Smooth muscle cell (in vitro differentiated cells): ENCODE data around the gene ZNF181. TPM values are rescaled to one million over a fixed set of nuclear protein-coding genes. Genes with fewer than 3 reads are reported as not detected.
A peak's percentile ranks its signal among the peaks of the same experiment; 100 is the strongest.

Source experiments
- DNase-seq: peaks from one replicate; lab custom pipeline; 2025; ENCODE audit not compliant: unreplicated experiment; lab: John Stamatoyannopoulos, UW
- H2AFZ ChIP-seq: fragments of 200-600 bp; sonication (generic); 2 replicates; pipeline ENCODE4 v1.6.0; 2016; ENCODE audit warnings: antibody characterized with exemption, low read depth, mild to moderate bottlenecking
- H3F3A ChIP-seq: fragments of 200-600 bp; sonication (generic); 2 replicates; pipeline ENCODE4 v1.6.0; 2017; ENCODE audit warnings: antibody characterized with exemption, low read depth
- H3K27ac ChIP-seq: fragments of 200-600 bp; sonication (generic); 2 replicates; pipeline ENCODE4 v1.5.1; 2016; ENCODE audit warnings: low read depth, mild to moderate bottlenecking
- H3K27me3 ChIP-seq: fragments of 200-600 bp; sonication (generic); 2 replicates; pipeline ENCODE4 v1.6.1; 2016; ENCODE audit warnings: low read depth, mild to moderate bottlenecking
- H3K36me3 ChIP-seq: fragments of 200-600 bp; sonication (generic); 2 replicates; pipeline ENCODE4 v1.5.1; 2016; ENCODE audit warnings: low read depth
- H3K4me1 ChIP-seq: fragments of 200-600 bp; sonication (generic); 2 replicates; pipeline ENCODE4 v1.5.1; 2016; ENCODE audit warnings: low read depth
- H3K4me2 ChIP-seq: fragments of 200-600 bp; sonication (generic); 2 replicates; pipeline ENCODE4 v1.6.0; 2016; ENCODE audit warnings: mild to moderate bottlenecking
- H3K4me3 ChIP-seq: fragments of 200-600 bp; sonication (generic); 2 replicates; pipeline ENCODE4 v1.5.1; 2016; ENCODE audit warnings: mild to moderate bottlenecking
- H3K79me2 ChIP-seq: fragments of 200-600 bp; sonication (generic); 2 replicates; pipeline ENCODE4 v1.6.0; 2016; ENCODE audit warnings: low read depth, mild to moderate bottlenecking
- H3K9ac ChIP-seq: fragments of 200-600 bp; sonication (generic); 2 replicates; pipeline ENCODE4 v1.6.0; 2016; ENCODE audit warnings: low read depth
- H3K9me3 ChIP-seq: fragments of 200-600 bp; sonication (generic); replicated peaks from 2 replicates; pipeline ENCODE4 v1.5.1; 2016; ENCODE audit warnings: low read depth
- H4K20me1 ChIP-seq: fragments of 200-600 bp; sonication (generic); 2 replicates; pipeline ENCODE4 v1.6.0; 2016; ENCODE audit warnings: low read depth
- CTCF ChIP-seq: fragments of 200-600 bp; sonication (generic); IDR thresholded peaks from 2 replicates; pipeline ENCODE4 v1.5.1; 2017; ENCODE audit warnings: borderline replicate concordance, mild to moderate bottlenecking, antibody characterized with exemption; ENCODE audit not compliant: insufficient read depth, poor library complexity, severe bottlenecking
- WGBS: methylation state at CpG from one replicate; pipeline ENCODE4 v1.1.7; 2016; ENCODE audit warnings: low lambda C conversion rate; 5-methylcytosine and 5-hydroxymethylcytosine counted together
- polyA plus RNA-seq: library from polyadenylated mRNA; unstranded; fragments of >200 nt; fragmentation: Nextera tagmentation; extraction: Ambion mirVana; gene quantifications from 2 replicates; pipeline ENCODE4 v1.2.1, GENCODE V29; 2016
- total RNA-seq: library from RNA; depleted of rRNA; stranded (reverse); fragments of >200 nt; gene quantifications from 2 replicates; pipeline ENCODE4 v1.2.3, GENCODE V29; 2014

The ZNF181 gene
- total and polyA plus RNA-seq, 2 experiments from 2014 or later, result 4.1 to 9.7 TPM

GRCh38 chr19:34711890-34712289 lies 22.2 kb upstream of the ZNF181 start:
- TF ChIP-seq CTCF, result no peak
- Histone ChIP-seq H3K79me2 (no peaks in the 10 kb centered on the region), H2AFZ (no peak overlapping the region), H3K9me3 (peaks cover 3% of the 10 kb centered on the region), H3K9ac (no peak overlapping the region), H3K4me2 (no peak overlapping the region), H3F3A (no peaks in the 10 kb centered on the region), H3K27me3 (no peaks in the 10 kb centered on the region), H4K20me1 (no peaks in the 10 kb centered on the region), H3K36me3 (no peaks in the 10 kb centered on the region), H3K4me3 (no peak overlapping the region), H3K27ac (no peak overlapping the region), H3K4me1 (no peaks in the 10 kb centered on the region)
- WGBS, result 51% methylated on average over 6 of the region's 6 CpGs
- DNase-seq, result no peak

GRCh38 chr19:34712395-34713261 lies 21.4 kb upstream of the ZNF181 start:
- Histone ChIP-seq H4K20me1 (no peaks in the 10 kb centered on the region), H3K9me3 (peaks cover 3% of the 10 kb centered on the region), H3K27ac (no peak overlapping the region), H3K9ac (no peak overlapping the region), H3K4me1 (no peaks in the 10 kb centered on the region), H2AFZ (no peak overlapping the region), H3K4me3 (no peak overlapping the region), H3K79me2 (no peaks in the 10 kb centered on the region), H3F3A (no peaks in the 10 kb centered on the region), H3K4me2 (no peak overlapping the region), H3K27me3 (no peaks in the 10 kb centered on the region), H3K36me3 (no peaks in the 10 kb centered on the region)
- DNase-seq, result no peak
- 41% methylated on average over 11 of the region's 11 CpGs for WGBS
- peak; percentile 58 for TF ChIP-seq CTCF

GRCh38 chr19:34713262-34713637 lies 20.8 kb upstream of the ZNF181 start:
- no peaks in the 10 kb centered on the region for H3F3A ChIP-seq
- WGBS, result 85% methylated on average over 2 of the region's 2 CpGs
- H3K36me3 ChIP-seq, result no peaks in the 10 kb centered on the region
- no peaks in the 10 kb centered on the region for H3K27me3 ChIP-seq
- H3K79me2 ChIP-seq, result no peaks in the 10 kb centered on the region
- no peak overlapping the region for H3K4me3 ChIP-seq
- no peaks in the 10 kb centered on the region for H4K20me1 ChIP-seq
- no peak overlapping the region for H3K9ac ChIP-seq
- H3K4me2 ChIP-seq, result no peak overlapping the region
- no peak for TF ChIP-seq CTCF
- no peak overlapping the region for H3K27ac ChIP-seq
- DNase-seq, result no peak
- H2AFZ ChIP-seq, result no peak overlapping the region
- peaks cover 3% of the 10 kb centered on the region for H3K9me3 ChIP-seq
- no peaks in the 10 kb centered on the region for H3K4me1 ChIP-seq

- Histone ChIP-seq H3K36me3 (no peaks in the 10 kb centered on the region), H3F3A (no peaks in the 10 kb centered on the region), H3K27me3 (no peaks in the 10 kb centered on the region), H3K27ac (no peak overlapping the region), H3K9ac (no peak overlapping the region), H4K20me1 (no peaks in the 10 kb centered on the region), H3K4me3 (no peak overlapping the region), H3K9me3 (peaks cover 3% of the 10 kb centered on the region), H3K79me2 (no peaks in the 10 kb centered on the region), H2AFZ (no peak overlapping the region), H3K4me1 (no peaks in the 10 kb centered on the region), H3K4me2 (no peak overlapping the region)
- no peak for DNase-seq
- no peak for TF ChIP-seq CTCF
These were observed 18.7 kb upstream of the ZNF181 start for GRCh38 chr19:34715357-34715756.
